ENCODE data around the gene RAB1B.

DNA sequence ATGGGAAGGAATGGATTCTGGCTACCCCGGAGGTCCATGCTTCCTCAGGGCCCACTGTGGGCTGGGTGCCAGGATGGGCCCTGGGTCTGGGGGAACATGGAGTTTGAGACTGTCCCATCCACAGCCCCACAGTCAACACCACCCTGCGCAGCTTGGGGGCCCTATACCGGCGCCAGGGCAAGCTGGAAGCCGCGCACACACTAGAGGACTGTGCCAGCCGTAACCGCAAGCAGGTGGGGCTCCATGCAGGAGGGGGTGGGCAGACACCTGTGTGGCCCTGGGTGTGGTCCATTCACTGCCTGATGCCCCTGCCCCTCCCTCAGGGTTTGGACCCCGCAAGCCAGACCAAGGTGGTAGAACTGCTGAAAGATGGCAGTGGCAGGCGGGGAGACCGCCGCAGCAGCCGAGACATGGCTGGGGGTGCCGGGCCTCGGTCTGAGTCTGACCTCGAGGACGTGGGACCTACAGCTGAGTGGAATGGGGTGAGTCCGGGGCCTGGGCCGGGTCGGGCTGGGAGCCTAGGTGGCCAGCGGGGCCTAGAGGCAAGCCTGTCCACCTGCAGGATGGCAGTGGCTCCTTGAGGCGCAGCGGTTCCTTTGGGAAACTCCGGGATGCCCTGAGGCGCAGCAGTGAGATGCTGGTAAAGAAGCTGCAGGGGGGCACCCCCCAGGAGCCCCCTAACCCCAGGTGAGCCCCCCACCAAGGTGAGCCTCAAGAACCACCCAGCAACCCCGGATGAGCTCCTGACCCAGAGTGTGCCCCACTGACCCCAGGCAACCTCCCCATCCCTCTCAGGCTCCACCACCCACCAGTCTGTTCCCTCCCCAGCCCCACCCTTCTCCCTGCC is 2.7 kb upstream of the RAB1B start:
- TF ChIP-seq POLR2A (IDR thresholded peaks at IDR 0.05), result no peak
- no peak for TF ChIP-seq CTCF (IDR thresholded peaks at IDR 0.05 in 4 of 5, conservative IDR thresholded peaks at IDR 0.05 in 1 of 5)
